Calu3 (cell line): ENCODE measurements around the gene EVC2. TPM values are rescaled to one million over a fixed set of nuclear protein-coding genes. Genes with fewer than 3 reads are reported as not detected.

ENCODE experiments used
- BruUV-seq: library from RNA; stranded (reverse); fragments of 400-500 nt; replicated peaks from 2 replicates; lab custom pipeline; 2021; lab: Mats Ljungman, UMichigan
- CTCF ChIA-PET: fragments of 300-600 bp; sonication (Branson Sonifier 250); formaldehyde crosslinking; loops from one replicate; lab custom pipeline; 2022; ENCODE audit warnings: antibody characterized with exemption; lab: Charles Lee
- DNase-seq: peaks from one replicate; pipeline ENCODE4 v3.0.0; 2022
- H3K27ac Mint-ChIP-seq: one replicate; pipeline ENCODE4 v1.8.0; 2022; ENCODE audit warnings: mixed read lengths; ENCODE audit not compliant: unreplicated experiment
- H3K27me3 Mint-ChIP-seq: one replicate; pipeline ENCODE4 v1.8.0; 2022; ENCODE audit warnings: mixed read lengths; ENCODE audit not compliant: unreplicated experiment
- H3K36me3 Mint-ChIP-seq: one replicate; pipeline ENCODE4 v1.8.0; 2022; ENCODE audit warnings: mild to moderate bottlenecking, moderate library complexity, mixed read lengths; ENCODE audit not compliant: insufficient read depth, unreplicated experiment
- H3K4me1 Mint-ChIP-seq: one replicate; pipeline ENCODE4 v1.8.0; 2022; ENCODE audit warnings: mild to moderate bottlenecking, low read depth, mixed read lengths; ENCODE audit not compliant: unreplicated experiment
- H3K4me3 Mint-ChIP-seq: one replicate; pipeline ENCODE4 v1.8.0; 2022; ENCODE audit warnings: mild to moderate bottlenecking, low read depth, moderate library complexity, mixed read lengths; ENCODE audit not compliant: unreplicated experiment
- H3K9me3 Mint-ChIP-seq: one replicate; pipeline ENCODE4 v1.8.0; 2022; ENCODE audit warnings: low read depth, mixed read lengths; ENCODE audit not compliant: unreplicated experiment
- CTCF ChIP-seq: fragments of 200-600 bp; IDR thresholded peaks from one replicate; pipeline ENCODE4 v1.8.0; 2022; ENCODE audit warnings: antibody characterized with exemption; ENCODE audit not compliant: unreplicated experiment
- intact Hi-C: fragments of 100-400 bp; cut with micrococcal nuclease; formaldehyde crosslinking; loops from one replicate; pipeline ENCODE4 v1.10.0; 2022; ENCODE audit not compliant: unreplicated experiment
- total RNA-seq: library from RNA; stranded (reverse); gene quantifications from 2 replicates; pipeline ENCODE4 v1.2.3, GENCODE V29; 2022

Gene EVC2
- total RNA-seq, 1 experiment from 2014 or later: not detected

DNA sequence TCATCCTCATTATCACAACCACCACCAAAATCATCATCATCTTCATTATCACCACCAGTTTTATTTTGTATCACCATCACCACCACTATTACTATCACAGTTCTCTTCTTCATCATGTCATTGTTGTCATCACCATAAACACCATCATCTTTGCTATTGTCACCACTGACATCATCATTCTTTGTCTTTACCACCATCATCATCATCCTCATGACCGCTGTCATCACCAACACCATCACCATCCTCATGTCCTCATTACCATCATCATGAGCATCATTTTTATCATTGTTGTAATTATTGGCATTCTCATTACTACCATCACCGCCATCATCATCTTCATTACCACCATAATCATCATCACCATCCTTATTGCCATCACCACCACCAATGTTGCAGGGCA is 34.0 kb upstream of the EVC2 start:
- H3K4me1 Mint-ChIP-seq: no peaks in the 10 kb centered on the region
- intact Hi-C loops: no loop called here
- no TSS peak for BruUV-seq
- H3K9me3 Mint-ChIP-seq: peaks cover 9% of the 10 kb centered on the region
- H3K4me3 Mint-ChIP-seq: no peak overlapping the region
- no peaks in the 10 kb centered on the region for H3K36me3 Mint-ChIP-seq
- H3K27ac Mint-ChIP-seq: no peak overlapping the region
- DNase-seq: no peak
- CTCF ChIA-PET: no interaction called here
- H3K27me3 Mint-ChIP-seq: no peaks in the 10 kb centered on the region
- no peak for TF ChIP-seq CTCF

GRCh38 chr4:5738061-5738460 is 29.7 kb upstream of the EVC2 start:
- BruUV-seq: no TSS peak
- TF ChIP-seq CTCF: no peak
- Mint-ChIP-seq H3K4me3 (no peak overlapping the region), H3K27ac (no peak overlapping the region), H3K9me3 (peaks cover 4% of the 10 kb centered on the region), H3K27me3 (no peaks in the 10 kb centered on the region), H3K36me3 (no peaks in the 10 kb centered on the region), H3K4me1 (no peaks in the 10 kb centered on the region)
- DNase-seq: no peak
- intact Hi-C loops: no loop called here
- CTCF ChIA-PET: no interaction called here

- H3K4me1 Mint-ChIP-seq: no peaks in the 10 kb centered on the region
- no peak overlapping the region for H3K4me3 Mint-ChIP-seq
- H3K27ac Mint-ChIP-seq: no peak overlapping the region
- no peak for TF ChIP-seq CTCF
- intact Hi-C loops: no loop called here
- CTCF ChIA-PET: no interaction called here
- BruUV-seq: no TSS peak
- peaks cover 4% of the 10 kb centered on the region for H3K9me3 Mint-ChIP-seq
- DNase-seq: no peak
- no peaks in the 10 kb centered on the region for H3K27me3 Mint-ChIP-seq
- H3K36me3 Mint-ChIP-seq: no peaks in the 10 kb centered on the region
Observed at GRCh38 chr4:5735463-5735862, 27.1 kb upstream of the EVC2 start.

- intact Hi-C loops: no loop called here
- Mint-ChIP-seq H3K27me3 (no peaks in the 10 kb centered on the region), H3K36me3 (no peaks in the 10 kb centered on the region), H3K4me1 (no peaks in the 10 kb centered on the region), H3K4me3 (no peak overlapping the region), H3K9me3 (peaks cover 4% of the 10 kb centered on the region), H3K27ac (no peak overlapping the region)
- TF ChIP-seq CTCF: no peak
- CTCF ChIA-PET: no interaction called here
- DNase-seq: no peak
- no TSS peak for BruUV-seq
Observed at GRCh38 chr4:5734853-5735252, 26.5 kb upstream of the EVC2 start.
